ENCODE results near the gene TTL. TPM values are rescaled to one million over a fixed set of nuclear protein-coding genes. Genes with fewer than 3 reads are reported as not detected.
"Not testable (repeated sequence)": the region's sequence is repeated elsewhere in the genome, so short reads cannot be mapped to it uniquely, and the experiment has no call there.

TTL gene
- total RNA-seq, 1 donor from 2014 or later, result 48.5 TPM

- no peaks in the 10 kb centered on the region for H3K4me1 ChIP-seq
- TF ChIP-seq, protein P1, sequence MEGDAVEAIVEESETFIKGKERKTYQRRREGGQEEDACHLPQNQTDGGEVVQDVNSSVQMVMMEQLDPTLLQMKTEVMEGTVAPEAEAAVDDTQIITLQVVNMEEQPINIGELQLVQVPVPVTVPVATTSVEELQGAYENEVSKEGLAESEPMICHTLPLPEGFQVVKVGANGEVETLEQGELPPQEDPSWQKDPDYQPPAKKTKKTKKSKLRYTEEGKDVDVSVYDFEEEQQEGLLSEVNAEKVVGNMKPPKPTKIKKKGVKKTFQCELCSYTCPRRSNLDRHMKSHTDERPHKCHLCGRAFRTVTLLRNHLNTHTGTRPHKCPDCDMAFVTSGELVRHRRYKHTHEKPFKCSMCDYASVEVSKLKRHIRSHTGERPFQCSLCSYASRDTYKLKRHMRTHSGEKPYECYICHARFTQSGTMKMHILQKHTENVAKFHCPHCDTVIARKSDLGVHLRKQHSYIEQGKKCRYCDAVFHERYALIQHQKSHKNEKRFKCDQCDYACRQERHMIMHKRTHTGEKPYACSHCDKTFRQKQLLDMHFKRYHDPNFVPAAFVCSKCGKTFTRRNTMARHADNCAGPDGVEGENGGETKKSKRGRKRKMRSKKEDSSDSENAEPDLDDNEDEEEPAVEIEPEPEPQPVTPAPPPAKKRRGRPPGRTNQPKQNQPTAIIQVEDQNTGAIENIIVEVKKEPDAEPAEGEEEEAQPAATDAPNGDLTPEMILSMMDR (IDR thresholded peaks at IDR 0.05), result no peak
- peaks cover 40% of the 10 kb centered on the region for H3K36me3 ChIP-seq
Measured at GRCh38 chr2:112528541-112528940, 46.6 kb downstream of the TTL start.

DNA sequence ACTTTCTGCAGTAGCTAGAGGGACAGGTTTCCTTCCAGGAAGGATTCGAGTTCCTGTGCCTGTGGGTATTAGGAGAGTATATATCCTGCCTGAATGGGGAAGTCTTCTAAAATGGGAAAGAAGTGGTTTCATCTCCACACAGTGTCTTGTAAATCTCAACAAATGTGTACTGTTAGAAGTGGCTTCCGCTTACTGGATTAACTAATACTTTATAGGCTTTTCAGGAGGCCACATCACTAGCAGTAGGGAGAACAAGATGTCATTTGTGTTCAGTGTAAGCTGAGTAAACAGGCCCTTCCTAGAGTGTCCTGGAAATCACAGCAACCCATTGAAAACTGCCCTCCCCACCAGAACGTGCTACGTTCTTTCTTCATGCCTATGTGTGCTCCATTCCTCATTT is 47.8 kb downstream of the TTL start:
- Histone ChIP-seq H3K4me1 (no peaks in the 10 kb centered on the region), H3K4me3 (no peak overlapping the region), H3K27me3 (ENCODE audit: low read depth) (no peaks in the 10 kb centered on the region), H3K36me3 (peaks cover 40% of the 10 kb centered on the region), H3K9me3 (no peaks in the 10 kb centered on the region), H3K27ac (no peak overlapping the region)
- intact Hi-C loops (cut with DNase I), result no loop called here
- ATAC-seq, result no peak
- DNase-seq, result no peak
- TF ChIP-seq, protein P1 (IDR thresholded peaks at IDR 0.05), result no peak

More at GRCh38 chr2:112528541-112528940, 46.6 kb downstream of the TTL start:
- no peak for DNase-seq
- Histone ChIP-seq H3K27ac (no peak overlapping the region), H3K9me3 (no peaks in the 10 kb centered on the region), H3K27me3 (ENCODE audit: low read depth) (no peaks in the 10 kb centered on the region), H3K4me3 (no peak overlapping the region)
- no peak for ATAC-seq
- intact Hi-C loops (cut with DNase I), result no loop called here

- no peak for ATAC-seq
- TF ChIP-seq, protein P1 (IDR thresholded peaks at IDR 0.05), result no peak
Measured at GRCh38 chr2:112530728-112531127, 48.8 kb downstream of the TTL start.

GRCh38 chr2:112534826-112535225 is 52.9 kb downstream of the TTL start:
- DNase-seq (no peak), ATAC-seq (no peak)
- no peaks in the 10 kb centered on the region for H3K4me1 ChIP-seq
- H3K9me3 ChIP-seq, result no peaks in the 10 kb centered on the region
- no peak overlapping the region for H3K4me3 ChIP-seq
- intact Hi-C loops (cut with DNase I), result no loop called here
- TF ChIP-seq, protein P1 (IDR thresholded peaks at IDR 0.05), result no peak
- H3K27me3 ChIP-seq (ENCODE audit: low read depth), result no peaks in the 10 kb centered on the region
- H3K36me3 ChIP-seq, result peaks cover 23% of the 10 kb centered on the region
- H3K27ac ChIP-seq, result no peak overlapping the region

More at GRCh38 chr2:112530728-112531127, 48.8 kb downstream of the TTL start:
- Histone ChIP-seq H3K4me1 (no peaks in the 10 kb centered on the region), H3K27ac (no peak overlapping the region), H3K9me3 (no peaks in the 10 kb centered on the region), H3K4me3 (no peak overlapping the region), H3K36me3 (peaks cover 40% of the 10 kb centered on the region), H3K27me3 (ENCODE audit: low read depth) (no peaks in the 10 kb centered on the region)
- intact Hi-C loops (cut with DNase I), result no loop called here
- DNase-seq, result no peak

- H3K4me3 ChIP-seq; H3K4me1 ChIP-seq; H3K9me3 ChIP-seq; H3K27ac ChIP-seq; intact Hi-C loops (cut with DNase I); H3K36me3 ChIP-seq; ATAC-seq; H3K27me3 ChIP-seq (ENCODE audit: low read depth); DNase-seq: not testable (repeated sequence)
Measured at GRCh38 chr2:112536665-112537064, 54.7 kb downstream of the TTL start.

DNA sequence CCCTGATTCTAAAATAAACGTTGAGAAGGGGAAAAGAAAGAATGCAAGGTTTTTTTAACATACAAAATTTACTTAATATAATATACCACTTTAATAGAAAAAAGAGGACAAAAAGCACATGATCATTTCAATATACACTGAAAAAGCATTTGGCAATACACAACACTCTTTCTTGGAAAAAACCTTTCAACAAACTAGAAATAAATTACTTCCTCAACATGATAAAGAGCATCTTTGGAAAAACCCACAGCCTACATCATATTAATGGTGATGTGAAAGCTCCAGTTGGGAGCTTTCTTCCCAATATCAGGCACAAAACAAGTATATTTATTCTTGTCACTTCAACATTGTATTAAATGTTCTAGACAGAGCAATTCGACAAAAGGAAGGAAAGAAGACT is 57.4 kb downstream of the TTL start:
- Histone ChIP-seq H3K9me3 (no peaks in the 10 kb centered on the region), H3K4me1 (peaks cover 21% of the 10 kb centered on the region), H3K27me3 (ENCODE audit: low read depth) (no peaks in the 10 kb centered on the region), H3K27ac (no peak overlapping the region), H3K36me3 (no peaks in the 10 kb centered on the region), H3K4me3 (no peak overlapping the region)
- DNase-seq (no peak), ATAC-seq (no peak)
- TF ChIP-seq, protein P1 (IDR thresholded peaks at IDR 0.05), result no peak
- intact Hi-C loops (cut with DNase I), result no loop called here

Data from lower lobe of right lung (tissue), 2 donors.